OCI-LY1 (cell line): ENCODE results near the gene KHDC1L.
"Not testable (repeated sequence)": the region's sequence is repeated elsewhere in the genome, so short reads cannot be mapped to it uniquely, and the experiment has no call there.

Experiments used
- CTCF ChIP-seq: fragments of 200-600 bp; sonication (generic), shearing (Covaris generic); IDR thresholded peaks from 2 replicates; pipeline ENCODE4 v1.5.1; 2017; ENCODE audit warnings: mild to moderate bottlenecking, antibody characterized with exemption, low read length, moderate library complexity, mixed read lengths
- EZH2 ChIP-seq: fragments of 200-600 bp; sonication (generic), shearing (Covaris generic); IDR thresholded peaks from 2 replicates; pipeline ENCODE4 v1.8.0; 2017; ENCODE audit warnings: borderline replicate concordance, mixed run types, mild to moderate bottlenecking, antibody characterized with exemption, low read length, moderate library complexity, mixed read lengths

GRCh38 chr6:73193302-73193701 is 32.0 kb downstream of the KHDC1L start:
- TF ChIP-seq CTCF, EZH2: not testable (repeated sequence)
